Brain pericyte (primary cell): ENCODE data around the gene TYW5.

Source experiments
- DNase-seq: peaks from one replicate; pipeline ENCODE4 v3.0.0-alpha.2; 2012; ENCODE audit warnings: low read depth, low spot score

Gene TYW5

DNA sequence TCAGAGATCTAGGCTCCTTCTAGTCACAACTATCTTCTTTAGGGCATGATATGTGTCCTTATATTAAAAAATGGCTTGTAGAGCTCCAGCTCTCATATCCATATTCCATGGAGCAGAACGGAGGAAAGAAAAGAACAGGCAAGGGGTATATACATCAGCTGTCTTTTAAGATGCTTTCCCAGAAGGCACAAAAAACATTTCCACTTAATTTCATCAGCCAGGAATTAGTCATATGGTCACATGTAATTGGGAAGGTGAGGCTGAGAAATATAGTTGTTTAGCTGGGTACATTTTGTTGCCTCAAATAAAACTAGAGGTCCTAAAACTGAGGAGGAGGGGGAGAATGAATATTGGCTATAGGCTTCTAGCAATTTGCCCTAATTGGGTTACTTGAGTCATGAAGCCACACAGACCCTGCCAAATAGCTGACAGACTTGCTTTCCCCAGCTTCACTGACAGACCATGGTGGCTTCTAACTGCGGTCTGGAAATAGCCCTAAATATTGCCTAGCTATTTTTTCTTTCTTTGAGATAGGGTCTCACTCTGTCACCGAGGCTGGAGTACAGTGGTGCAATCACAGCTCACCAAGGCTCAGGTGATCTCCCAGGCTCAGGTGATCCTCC is 20.1 kb upstream of the TYW5 start:
- DNase-seq = no peak

DNA sequence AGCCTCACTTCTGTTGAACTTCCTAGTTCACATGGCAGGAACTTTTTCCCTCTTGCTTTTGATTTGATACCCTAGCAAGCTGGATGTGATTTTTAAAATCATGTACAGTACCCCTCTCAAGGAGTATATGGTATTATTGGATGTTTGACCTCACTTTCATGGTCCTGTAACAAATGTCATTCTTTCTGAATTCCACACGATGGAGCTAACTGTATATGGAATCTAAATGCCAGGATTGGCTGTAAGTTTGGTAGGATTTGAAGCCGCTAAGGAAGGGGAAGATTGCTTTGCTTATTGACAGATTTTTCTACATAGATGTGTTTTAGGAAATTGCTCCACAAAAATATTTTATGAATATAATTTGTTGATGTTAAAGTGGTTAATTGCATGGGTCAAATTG is 18.4 kb upstream of the TYW5 start:
- DNase-seq = no peak

DNA sequence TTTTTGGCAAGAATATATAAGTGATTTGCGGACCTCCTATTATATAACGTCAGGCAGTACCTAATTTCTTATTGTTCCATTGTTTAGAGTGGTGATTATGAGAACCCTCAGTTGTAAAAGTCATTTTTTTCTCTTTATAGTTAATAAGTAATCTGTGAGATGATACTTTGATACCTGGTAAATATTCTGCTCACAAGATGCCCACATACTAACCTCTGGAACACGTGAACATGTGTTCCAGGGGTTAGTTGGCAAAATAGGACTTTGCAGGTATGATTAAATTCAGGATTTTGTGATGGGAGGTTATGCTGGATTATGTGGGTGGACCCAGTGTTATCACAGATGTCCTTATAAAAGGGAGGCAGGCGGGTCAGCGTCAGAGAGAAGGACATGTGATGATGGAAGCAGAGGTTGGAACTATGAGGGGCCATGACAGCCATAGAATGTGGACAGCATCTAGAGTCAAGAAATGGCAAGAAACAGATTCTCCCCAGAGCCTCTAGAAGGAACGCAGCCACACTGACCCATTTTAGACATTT is 16.9 kb upstream of the TYW5 start:
- DNase-seq = no peak

DNA sequence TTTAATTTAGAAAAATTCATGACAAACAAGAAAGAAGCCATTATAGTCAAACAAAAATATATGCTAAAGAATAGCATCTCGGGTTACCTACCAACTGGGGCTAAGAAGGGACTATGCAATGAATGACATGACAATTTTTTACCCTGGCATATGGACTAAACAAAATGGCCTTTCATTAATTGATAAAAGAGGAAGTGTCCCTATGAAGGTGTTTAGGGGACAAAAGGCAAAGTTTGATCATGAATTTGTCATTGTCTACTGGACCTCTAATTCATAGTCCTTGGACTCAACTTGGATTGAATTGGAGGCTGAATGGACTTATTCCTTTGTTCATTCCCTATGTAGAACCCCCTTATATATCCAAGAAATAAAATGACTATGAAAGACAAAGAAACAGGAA is 12.8 kb upstream of the TYW5 start:
- no peak for DNase-seq

DNA sequence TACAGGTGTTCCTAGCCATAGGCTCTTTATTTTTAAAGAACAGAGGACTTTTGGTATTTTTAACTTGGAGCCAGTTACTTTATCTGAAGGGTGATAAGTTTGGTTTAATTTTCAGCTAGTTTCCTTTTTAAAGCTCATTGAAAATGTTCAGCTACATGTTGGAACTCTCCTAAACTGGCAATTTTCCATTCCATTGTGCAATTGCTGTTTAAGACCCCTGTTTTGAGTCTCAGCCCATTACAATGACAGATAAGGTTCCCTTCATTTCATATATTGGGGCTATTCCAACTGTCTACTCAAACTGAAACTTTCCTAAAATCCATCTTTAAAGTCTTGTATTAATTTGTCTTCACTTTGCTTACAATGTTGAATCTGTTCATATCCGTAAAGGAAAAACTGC is 11.7 kb upstream of the TYW5 start:
- DNase-seq = no peak

DNA sequence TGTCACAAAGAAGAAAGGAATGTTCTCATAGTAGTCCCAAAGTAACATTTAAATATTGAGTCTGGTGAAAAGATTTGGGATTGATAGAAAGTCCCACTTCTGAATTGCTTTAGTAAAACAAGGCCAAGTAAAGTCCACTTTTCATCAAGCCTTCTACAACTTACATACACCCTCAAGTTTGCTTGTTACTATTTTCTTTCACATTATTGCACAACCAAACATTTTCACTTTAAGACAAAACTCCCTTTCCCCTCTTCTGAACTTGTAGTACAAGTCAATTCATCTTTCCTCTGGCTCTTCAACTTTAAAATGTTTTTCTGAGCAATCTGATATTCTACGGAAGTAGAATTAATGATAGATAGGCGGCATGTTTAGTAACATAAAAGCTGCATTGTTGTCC is 11.1 kb upstream of the TYW5 start:
- DNase-seq = no peak

DNA sequence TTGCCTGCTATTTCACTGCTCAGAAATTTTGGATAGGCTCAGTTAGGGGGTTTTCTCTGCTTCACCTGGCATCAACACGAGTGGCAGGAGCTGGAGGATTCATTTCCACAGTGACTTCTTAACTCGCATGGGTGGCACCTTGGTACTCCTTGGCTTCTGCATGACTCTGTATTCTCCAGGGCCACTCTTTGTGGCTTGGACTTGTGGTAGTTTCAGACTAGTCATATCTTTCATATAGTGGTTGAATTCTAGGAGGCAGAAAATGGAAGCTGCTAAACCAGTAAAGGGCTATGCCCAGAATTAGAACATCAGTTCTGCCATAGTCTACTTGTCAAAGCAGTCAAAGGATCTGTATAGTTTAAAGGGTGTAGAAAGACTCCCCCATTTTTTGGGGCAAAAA is 6.9 kb upstream of the TYW5 start:
- no peak for DNase-seq

DNA sequence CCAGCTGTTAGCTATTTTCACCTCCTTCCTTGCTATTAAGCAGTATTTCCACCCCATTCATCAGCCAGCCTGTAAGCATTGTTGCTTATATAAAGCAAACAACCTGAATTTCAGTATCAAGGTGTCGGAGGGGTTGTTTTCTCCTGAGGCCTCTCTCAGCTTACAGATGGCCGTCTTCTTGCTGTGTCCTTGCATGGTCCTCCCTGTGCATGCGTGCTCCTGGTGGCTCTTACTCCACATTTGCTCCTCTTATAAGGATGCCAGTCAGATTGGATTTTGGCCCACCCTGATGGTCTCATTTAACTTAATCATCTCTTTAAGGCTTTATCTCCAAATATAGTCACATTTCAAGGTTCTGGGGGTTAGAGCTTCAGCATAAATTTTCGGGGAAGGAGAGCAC is 2.7 kb upstream of the TYW5 start:
- no peak for DNase-seq

DNA sequence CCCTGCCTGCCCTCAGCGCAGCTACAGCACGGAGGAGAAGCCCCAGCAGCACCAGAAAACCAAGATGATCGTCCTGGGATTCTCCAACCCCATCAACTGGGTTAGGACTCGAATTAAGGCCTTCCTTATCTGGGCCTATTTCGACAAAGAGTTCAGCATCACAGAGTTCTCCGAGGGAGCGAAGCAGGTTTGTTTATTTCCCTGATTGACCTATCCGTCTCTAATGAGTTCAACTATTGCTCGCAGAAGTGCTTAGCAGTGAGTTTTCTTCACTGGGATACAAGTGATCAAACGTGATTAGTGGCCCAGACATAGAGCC is 730 bp upstream of the TYW5 start:
- DNase-seq = no peak

DNA sequence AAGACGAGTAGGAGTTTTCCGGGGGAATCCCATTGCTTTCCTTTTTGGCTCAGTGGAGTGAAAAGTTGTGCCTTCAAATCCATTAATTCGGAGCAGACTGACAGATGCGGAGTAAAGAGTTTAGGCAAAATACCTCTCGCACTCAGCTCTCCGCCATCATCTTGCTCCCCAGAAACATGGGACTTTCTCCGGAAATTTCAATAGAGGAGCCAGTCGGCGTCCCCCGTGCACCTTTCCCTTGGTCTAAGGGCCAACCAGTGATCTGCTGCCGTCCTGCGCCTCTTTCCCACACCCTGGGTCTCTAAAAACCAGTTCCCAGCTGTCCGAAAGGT is 318 bp downstream of the TYW5 start:
- DNase-seq = no peak

DNA sequence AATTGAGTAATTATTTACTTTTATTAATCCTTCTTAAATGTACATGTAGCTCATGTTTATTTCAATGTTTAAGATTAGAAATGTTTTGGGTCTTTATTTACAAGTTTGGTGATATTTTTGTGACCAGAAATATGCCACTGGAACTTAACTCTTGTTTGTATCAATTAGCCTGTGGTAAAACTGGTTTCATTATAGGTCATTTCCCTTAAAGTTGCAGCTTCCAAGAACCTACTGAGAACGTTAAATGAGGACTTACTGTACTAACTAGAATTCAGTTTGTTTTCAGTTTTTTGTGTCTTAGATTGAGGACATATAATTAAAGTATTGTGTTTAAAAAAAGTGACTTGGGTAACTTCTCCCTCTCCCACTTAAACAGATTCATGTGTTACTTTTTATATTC is 4.3 kb downstream of the TYW5 start:
- no peak for DNase-seq

DNA sequence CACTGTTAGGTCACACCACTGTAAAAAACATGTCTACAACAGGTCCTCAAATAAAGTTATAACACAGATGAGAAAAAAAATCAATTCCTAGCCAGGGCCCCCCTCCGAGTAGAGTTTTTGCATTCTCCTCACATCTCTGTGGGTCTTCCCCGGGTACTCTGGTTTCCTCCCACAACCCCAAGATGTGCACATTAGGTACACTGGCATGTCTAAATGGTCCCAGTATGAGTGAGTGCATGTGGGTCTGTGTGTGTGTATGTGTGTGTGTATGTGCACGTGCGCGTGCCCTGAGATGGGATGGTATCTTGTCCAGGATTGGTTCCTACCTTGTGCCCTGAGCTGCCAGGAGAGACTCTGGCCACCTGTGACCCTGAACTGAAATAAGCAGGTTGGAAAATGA is 4.9 kb downstream of the TYW5 start:
- no peak for DNase-seq

DNA sequence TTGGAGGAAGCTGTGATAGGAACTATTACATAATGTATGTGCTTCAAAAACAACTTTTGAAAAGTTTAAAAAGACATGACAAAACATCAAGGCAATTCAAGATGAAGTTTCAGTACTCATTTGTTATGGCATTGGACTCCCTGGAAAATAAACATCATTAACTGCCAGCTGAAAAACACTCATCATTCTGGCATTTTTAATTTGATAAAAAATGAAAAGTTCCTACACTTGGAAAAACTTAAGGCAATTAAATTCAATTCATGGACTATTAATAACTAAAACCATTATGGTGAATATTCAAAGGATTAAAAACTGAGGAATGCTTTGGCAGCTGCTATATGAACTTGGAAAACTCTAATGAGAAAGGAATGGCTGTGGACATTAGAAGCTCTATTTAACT is 8.5 kb downstream of the TYW5 start:
- DNase-seq = no peak

DNA sequence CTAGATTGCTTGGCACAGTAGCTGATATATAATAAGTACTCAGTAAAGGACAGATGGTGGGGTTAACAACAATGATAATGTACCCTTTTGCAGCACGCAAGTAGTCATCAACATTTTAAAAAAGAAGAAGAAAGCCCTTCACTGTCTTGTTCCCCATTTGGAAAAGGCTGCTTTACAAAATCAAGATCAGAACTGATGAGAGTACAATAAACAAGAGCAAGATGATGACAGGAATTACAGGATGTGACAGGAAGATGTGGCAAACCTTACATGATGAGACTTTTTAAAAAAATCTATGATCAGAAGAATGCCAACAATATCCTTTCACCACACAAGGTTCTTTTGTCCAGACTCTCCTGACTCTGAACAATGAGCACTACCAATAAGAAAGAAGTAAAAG is 9.1 kb downstream of the TYW5 start:
- DNase-seq = no peak

DNA sequence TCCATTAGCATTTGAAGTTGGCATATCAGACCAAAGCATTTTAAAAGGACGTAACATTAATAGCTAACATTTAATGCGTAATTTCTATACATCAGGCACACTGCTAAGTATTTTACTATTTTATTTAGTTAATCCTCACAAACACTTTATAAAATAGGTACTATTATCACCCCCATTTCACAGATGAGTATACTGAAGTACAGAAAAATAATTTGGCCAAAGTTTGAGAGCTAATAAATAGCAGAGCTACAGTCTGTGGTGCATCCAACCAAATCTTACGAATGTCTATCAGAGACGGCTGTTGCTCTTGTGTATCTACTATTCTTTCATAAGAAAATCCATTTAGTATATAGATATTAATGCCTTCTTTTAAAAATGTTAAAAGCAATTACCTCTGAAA is 11.9 kb downstream of the TYW5 start:
- no peak for DNase-seq

DNA sequence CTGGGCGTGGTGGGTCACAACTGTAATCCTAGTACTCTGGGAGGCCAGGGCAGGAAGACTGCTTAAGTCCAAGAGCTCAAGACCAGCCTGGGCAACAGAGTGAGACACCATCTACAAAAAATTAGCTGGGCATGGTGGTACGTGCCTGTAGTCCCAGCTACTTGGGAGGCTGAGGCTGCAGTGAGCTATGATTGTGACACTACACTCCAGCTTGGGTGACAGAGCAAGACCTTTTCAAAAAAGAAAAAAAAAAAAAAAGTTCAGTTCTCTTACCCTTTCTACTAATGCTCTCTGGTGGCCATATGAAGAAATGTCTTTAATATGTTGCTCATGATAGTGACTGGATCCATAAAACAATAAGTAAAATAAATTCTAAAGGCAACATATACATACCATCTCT is 14.9 kb downstream of the TYW5 start:
- no peak for DNase-seq

DNA sequence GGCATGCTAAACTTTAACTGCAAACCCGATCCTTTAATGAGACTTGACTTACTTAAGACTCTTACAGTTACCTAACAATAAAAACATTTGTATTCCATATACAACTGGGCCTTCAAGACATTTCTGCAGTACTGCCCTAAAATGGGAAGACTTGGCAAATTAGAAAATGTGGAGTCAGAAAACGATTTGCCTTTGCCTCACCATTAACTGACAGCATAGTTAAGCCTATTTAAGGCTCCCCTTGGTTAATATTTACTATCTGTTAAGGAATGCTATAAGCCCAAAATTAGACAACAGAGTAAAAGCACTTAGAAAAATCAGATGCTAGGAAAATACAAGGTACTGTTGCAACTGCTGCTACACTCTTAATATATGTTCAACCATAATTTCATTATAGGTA is 18.7 kb downstream of the TYW5 start:
- DNase-seq = no peak

DNA sequence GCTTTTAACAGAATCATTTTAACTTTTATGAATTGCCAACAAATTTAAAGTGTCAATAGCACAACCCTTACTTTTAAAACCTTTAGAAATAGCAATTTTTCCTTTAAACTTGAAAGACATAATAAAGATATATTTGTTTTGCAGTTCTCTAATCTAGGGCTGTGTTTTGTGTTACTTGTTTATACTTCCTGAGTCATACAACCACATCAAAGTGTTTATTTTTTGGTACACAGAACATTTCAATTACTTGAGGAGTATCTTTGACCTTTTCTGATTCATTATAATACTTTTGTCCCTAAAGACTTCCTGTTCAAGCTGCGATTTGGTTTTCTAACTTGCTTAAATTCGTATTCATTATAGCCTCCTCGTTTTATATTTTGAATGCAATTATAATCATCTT is 21.8 kb downstream of the TYW5 start:
- no peak for DNase-seq

DNA sequence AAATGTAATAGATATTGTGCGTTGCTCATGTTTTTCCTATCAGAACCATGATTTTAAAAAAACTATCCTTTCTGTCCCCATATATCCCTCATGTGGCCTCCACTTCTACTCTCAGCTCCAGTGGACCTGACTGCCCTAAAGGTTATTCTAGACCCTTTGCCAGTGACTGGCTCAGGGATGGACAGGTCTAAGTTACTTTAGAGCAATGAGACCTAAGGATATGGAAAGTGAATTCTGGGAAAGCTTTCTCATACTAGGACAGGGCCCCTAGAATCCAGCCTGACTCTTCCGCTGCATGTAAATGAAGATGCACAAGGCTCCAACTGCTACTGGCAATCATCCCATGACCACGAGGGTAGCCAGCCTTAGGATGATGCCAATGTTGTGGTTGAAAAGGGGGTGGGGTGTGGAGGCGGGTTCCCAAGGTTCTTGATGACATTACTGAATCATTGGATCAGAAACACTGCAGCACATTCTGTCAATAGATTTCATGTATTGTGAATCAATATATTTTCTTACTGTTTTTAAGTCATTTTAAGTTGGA is 22.9 kb downstream of the TYW5 start:
- DNase-seq = no peak

DNA sequence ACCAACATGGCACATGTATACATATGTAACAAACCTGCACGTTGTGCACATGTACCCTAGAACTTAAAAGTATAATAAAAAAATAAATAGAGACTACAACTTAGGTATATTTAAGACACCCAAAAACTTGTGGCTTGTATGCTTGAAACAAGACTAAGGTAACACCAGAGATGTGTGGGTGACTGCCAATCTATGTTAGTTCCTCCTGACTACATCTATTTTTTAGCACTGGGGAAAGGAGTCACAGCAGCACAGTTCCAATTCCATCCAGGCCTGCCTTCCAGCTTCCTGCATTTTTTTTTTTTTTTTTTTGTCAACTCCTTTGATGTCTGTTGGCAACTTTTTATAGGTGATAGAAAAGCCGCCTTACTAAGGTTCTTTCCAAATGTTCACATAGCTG is 26.0 kb downstream of the TYW5 start:
- no peak for DNase-seq

DNA sequence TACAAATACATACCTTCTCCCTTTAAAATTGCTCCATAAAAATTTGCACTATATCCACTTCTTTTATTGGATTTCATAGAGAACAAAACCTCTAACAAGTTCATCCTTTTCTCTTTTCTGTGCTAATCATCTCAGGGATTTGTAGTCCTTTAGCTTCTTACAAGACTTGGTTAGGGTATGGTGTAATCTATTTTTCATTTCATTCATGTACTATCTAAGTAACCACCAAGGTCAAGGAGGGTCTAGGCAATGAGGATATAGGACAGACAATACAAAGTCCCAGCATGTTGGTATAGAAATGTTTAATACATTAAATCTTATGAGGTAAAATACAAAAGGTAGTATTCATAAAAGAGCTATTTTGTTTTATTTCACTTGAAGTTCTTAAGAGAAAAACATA is 26.7 kb downstream of the TYW5 start:
- DNase-seq = no peak

DNA sequence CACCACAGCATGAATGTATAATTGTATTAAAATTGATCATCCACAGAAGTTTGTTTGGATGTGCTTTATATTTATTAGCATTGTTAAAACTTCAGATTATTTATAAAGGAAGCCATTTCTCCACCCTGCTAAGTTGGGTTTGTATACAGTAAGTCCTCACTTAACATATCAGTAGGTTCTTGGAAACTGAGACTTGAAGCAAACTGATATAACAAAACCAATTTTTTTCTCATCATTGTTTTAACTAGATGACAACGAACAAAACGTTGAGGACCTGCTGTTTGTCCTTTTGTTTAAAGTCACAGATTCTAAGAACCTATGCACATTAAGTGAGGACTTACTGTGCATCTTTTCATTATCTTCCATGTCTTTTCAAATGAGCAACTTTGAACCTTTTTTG is 27.1 kb downstream of the TYW5 start:
- DNase-seq = no peak

DNA sequence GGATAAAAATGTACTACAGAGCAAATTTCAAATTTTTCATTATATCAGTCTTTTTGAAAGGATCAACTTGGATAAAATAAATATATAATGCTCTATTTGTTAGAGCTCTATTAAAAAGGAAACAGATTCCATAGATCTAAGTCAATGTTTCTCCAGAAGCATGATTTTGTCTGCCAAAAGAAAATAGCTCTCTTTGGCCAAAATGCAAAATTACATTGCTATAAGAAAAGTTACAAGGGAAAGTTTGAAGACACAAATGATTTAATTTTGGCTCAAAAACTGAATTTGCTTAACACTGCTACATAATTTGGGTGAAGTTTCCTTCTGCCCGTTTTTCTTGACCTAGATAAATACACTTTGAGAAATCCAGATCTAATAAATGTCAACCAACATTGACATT is 28.5 kb downstream of the TYW5 start:
- no peak for DNase-seq

DNA sequence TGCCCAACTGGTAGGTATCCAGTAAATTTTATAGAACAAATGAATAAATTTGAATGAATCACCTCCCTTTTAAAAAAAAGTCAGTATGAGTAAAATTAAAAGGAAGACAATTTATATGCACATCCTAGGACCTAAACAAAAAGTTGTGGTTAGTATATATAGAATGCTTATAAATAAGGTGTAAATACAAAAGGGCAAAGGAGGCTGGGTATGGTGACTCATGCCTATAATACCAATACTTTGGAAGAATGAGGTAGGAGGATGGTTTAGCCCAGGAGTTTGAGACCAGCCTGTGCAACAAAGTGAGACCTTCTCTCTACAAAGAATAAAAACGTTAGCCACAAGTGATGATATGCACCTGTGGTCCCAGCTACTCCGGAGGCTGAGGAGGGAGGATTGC is 31.4 kb downstream of the TYW5 start:
- no peak for DNase-seq
